GM18951 (cell line): ENCODE results near the gene TMC8.

Experiments used
- POLR2A ChIP-seq: IDR thresholded peaks from 4 replicates; pipeline ENCODE4 v1.6.1; 2011; ENCODE audit warnings: mild to moderate bottlenecking; ENCODE audit not compliant: insufficient read length, insufficient read depth; ENCODE audit errors: extremely low read depth
- in situ Hi-C: fragments of 300-500 bp; cut with MboI; formaldehyde crosslinking; loops from one replicate; pipeline ENCODE4 v1.12.0; 2022; ENCODE audit warnings: low sequenced_read_pairs, mixed read lengths, inconsistent platforms; ENCODE audit not compliant: unreplicated experiment

Gene TMC8

DNA sequence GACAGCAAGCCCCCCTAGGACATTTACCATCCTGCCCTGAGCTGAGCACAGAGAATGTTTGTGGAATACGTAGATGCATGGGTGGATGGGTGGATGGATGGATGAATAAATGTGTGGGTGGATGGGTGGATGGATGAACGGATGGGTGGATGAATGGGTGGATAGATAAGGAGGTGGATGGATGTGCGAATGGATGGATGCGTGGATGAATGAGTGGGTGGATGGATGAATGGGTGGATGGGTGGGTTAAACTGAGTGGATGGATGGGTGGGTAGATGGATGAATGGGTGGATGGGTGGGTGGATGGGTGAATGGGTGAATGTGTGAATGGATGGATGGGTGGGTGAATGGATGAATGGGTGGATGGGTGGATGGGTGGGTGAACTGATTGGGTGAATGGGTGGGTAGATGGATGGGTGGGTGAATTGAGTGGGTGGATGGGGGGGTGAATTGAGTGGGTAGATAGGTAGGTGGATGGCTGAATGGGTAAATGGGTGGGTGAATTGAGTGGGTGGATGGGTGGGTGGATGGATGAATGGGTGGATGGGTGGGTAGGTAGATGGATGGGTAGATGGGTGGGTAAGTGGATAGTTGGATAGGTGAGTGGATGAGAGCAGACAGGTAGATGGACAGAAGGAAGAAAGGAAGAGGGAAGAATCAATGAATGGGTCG is 7.2 kb upstream of the TMC8 start:
- in situ Hi-C loops = no loop called here
- TF ChIP-seq POLR2A = no peak

DNA sequence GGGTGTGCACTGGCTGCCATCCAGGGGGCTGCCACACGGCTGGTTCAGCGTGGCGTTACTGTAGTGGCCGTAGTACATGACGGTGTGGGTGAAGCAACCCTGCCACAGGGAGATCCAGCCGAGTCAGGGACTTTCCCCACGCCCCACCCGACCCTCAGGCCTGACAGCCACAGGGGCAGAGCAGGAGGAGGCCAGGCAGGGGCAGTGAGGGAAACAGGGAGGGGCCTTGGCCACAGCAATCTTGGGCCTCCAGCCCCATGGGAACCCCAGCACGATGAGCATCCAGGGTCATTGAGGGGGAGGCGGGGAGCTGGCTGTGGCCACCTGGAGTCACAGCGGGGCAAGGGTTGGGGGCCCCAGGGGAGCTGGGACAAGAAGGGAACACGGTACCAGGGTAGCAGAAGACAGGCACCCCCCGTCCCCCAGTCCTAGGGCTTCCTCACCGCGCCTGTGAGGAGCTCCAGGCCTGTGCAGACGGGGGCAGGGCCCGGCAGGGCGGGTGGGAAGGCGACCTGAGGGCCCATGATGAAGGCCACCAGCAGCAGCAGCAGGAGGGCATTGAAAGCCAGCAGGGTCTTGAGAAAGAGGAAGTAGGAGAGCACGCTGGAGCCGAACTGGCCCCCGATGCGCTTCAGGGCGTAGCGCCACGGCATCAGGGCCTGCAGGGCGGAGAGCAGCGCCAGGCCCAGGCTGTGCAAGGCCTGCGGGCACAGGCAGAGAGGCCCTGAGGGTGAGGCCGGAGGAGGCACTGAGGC is 6.3 kb upstream of the TMC8 start:
- in situ Hi-C loops = no loop called here
- peak; percentile 31 for TF ChIP-seq POLR2A

DNA sequence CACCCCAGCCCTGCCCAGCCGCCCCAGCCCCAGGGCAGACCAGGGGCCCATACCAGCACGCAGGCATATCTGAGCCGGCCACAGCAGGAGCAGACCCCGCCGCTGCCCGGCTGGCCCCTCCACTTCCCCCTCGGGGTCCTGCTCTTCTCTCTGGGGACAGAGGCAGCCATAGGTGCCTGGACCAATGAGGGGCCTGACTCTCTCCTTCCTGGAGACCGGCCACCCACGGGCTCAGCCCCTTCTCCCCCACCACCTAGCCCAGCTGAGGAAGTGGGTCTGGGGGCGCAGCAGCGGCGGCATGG is 5.8 kb upstream of the TMC8 start:
- in situ Hi-C loops = no loop called here

DNA sequence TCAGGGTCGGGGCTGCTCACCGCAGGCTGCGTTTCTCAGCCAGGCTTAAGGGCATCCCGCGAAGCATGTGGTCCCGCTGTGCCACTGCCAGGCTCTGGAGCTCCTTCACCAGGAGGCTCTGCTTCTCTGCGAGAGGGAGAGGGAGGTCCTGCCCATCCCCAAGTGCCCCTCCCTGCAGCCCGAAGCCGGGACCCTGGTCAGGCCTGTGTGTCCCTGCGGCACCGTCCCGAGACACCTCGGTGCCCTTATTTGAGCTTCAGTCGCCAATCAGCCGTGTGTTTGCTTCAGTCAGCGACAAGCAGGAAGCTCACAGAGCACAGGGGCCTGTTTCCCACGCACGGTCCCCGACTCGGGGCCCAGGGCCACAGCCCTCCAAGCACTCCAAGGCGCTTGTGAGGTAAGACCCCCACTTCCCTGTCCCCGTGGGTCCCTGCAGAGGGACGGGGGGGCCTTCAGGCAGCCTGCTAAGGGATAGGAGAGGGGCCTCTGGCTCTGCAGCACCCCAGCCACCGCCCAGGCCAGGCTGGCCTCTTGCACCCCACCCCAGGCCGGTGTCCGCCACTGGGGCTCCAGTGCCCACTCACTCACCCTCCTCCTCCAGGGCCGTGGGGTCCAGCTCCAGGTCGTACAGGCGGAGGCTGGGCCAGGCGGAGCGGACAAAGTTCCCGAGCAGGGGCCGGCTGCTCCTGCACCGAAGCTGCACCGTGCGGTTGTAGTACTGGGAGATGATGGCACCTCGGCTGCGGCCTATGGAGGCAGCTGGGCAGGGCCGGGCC is 5.2 kb upstream of the TMC8 start:
- in situ Hi-C loops = no loop called here
- TF ChIP-seq POLR2A = no peak

More for the DNA sequence above, 5.8 kb upstream of the TMC8 start:
- no peak for TF ChIP-seq POLR2A

DNA sequence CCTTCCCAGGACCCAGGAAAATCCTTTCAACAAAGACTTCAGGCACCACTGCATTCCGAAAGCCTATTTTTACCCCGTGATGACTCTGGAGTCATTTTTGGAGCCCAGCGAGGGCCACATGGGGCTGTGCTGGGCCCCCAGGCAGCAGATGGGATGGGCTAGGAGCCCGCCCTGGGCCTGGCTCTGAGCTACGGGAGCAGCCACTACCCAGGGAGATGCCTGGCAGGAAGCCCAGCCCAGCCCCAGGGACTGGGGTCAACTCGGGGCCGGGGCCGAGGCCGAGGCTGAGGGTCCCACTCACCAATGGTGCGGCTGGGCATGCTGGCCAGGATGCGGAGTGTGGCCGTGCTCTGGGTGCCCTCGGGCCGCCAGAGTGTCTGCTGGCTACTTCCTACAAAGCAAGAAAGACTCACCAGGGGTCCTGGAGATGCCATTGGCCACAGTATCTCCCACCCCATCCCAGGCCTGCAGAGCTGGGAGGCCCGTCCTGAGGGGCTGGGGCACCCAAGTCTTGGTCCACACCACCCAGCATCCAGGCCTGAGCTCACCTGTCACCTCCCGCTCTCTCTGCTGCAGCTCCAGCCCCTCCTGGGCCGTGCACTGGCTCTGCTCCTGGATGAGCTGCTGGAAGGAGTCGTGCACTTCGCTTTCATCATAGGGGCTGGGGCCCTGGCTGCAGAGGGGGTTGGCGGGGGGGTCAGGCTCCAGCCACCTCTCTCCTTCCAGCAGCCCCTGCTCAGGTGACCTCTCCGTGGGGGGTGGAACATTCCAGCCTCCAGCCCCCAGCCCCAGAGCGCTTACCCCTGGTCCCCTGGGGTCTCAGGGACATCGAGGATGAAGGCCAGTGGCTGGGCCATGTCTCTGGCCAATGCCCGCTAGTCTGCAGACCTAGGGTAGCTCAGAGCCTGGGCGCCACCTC is 4.3 kb upstream of the TMC8 start:
- in situ Hi-C loops = no loop called here
- TF ChIP-seq POLR2A = peak; percentile 18

DNA sequence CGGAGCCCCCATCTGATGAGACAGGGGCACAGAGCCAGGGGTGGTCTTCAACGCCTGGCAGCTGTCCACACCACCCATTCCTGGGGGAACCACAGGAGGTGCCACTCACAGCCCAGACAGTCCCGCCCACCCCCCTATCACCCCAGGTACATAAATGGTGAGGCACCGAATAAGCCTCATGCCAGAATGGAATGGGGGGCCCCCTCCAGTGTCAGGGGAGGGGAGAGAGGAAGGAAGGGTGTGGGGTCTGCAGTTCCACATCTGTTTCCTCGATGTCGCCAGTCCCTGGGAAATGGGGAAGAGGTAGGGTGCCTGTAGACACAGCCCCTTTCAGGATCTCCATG is 3.7 kb upstream of the TMC8 start:
- TF ChIP-seq POLR2A = no peak
- in situ Hi-C loops = no loop called here

DNA sequence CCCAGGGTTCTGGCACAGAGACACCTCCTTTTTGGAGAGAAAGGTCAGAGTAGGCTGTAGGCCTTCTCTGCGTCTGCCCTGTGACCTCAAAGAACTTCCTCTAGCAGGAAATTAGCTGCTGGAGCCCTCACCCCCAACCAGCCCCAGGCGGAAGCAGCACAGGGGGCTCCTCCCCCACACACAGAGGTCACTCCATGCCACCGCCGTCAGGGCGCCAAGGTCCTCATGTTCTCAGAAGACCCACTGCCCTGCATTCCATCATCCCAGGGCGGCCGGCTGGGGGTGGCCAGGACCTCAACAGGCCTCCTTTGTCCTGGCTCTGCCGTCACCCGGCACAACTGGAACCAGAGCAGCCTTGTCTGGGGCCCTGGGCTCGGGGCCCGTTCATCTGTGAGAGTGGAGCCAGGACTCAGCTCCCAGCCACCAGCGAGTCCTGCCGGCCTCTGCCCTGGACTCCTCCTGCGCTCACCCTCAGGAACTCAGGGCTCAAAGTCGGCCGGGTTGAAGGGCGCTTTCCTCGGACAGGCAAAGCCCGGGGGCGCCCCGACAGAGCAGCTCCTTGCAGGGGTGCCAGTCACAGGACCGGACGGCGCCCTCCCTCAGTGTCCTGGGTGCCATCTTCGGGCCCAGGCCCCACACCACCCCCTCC is 3.2 kb upstream of the TMC8 start:
- TF ChIP-seq POLR2A = peak; percentile 79
- in situ Hi-C loops = no loop called here

DNA sequence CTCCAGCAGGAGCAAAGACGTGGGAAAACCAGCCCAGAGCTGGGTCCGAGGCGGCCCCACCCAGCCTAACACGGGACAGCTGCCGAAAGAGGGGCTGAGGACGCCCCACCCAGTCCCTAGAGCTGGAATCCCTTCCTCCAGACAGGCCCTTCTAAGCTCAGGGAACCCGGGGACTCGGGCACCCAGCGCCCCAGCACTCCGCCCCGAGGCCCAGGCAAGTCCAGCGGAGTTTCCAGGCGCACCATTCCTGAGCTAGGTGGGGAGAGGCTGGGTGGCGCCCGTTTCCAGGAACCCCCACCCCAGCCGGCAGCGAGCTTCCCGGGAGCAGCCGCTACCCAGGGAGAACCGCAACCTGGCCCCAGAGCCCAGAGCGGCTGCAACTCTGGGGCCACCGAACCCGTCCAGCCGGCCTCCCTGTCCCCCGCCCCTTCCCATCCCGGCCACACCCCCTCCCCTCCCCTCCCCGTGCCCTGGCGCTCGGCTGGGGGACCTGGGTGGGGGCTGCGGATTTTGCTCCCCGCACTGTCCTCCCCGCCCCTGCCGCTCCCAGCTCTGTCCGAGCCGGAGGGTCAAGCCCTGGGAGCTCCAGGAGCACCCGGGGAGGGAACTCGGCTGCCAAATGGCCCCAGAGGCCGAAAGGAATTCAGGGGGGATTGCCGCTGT is 2.6 kb upstream of the TMC8 start:
- no peak for TF ChIP-seq POLR2A
- in situ Hi-C loops = no loop called here

DNA sequence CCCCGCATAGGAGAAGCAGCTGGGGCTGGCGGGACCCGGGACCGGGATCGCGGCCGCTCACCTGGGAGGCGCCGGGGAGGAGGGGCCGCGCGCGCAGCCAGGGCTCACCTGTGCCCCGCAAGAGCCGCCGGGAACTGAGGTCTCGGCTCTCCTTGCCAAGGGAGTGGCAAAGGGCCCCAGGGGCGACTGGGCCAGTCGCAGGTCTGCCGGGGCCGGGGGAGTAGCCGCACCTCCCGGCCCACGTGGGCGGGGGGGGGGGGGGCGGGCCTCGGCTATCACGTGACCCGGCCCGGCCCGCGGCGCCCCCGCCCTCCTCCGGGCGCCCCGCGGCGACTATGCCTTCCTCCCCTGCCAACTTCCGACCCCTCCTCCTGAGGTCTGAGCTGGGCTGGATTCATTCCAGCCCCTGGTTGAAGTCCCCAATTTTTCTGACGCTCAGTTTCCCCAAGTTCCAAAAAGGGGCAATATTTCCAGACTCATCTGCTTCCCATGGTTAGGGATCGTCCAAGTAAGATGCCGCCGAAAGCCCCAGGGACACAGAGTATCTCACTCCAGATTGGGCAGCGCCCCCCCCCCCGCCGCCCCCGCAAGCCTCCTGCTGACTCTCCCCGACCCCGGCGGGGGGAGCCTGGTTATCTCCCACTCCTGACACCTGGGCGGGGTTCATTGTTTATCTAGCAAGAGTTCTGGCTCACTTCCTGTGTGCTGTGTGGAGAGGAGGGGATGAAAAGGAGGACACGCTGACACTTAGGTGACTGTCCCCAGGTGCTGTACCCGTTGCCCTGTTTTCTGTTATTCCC is 1.8 kb upstream of the TMC8 start, which contains the start of gene TMC6:
Gene TMC6 (minus strand): TSS at position 205 of the 800 bp plus-strand sequence. CDS start 1,923 bp downstream, outside the sequence.
- peak; percentile 84 for TF ChIP-seq POLR2A
- in situ Hi-C loops = no loop called here

DNA sequence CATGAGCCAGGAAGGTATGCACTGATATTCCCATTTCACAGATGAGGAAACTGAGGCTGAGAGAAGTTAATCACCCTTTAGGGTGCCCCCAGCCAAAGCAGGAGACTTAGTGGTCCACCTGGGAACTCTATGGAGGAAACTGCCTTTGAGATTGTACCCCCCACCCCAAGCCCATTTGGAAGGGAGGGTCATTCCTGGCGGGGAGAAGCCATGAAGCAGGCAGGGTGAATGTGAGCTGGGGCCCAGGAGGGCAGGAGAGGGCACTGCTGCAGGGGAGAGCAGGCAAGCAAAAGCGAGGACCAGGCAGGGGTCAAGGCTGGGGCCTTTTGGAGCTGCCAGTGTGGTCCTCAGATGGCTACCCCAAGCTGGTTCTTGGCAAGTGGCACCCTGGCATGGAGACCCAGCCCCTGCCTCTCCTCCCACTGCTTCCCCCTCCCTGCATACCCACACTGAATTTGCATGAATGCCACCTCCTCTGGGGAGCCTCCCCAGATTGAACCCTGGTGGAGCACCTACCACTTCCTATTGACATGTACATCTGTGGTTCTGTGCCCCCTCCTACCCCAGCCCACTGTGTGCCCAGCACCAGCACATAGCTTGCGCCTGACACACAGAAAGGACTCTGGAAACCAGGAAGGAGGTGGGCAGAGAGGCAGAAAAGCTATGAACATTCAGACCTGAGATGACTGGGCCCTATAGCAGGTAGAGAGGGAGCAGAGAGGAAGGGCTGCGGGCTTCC is 1.1 kb upstream of the TMC8 start:
- no peak for TF ChIP-seq POLR2A
- in situ Hi-C loops = no loop called here

DNA sequence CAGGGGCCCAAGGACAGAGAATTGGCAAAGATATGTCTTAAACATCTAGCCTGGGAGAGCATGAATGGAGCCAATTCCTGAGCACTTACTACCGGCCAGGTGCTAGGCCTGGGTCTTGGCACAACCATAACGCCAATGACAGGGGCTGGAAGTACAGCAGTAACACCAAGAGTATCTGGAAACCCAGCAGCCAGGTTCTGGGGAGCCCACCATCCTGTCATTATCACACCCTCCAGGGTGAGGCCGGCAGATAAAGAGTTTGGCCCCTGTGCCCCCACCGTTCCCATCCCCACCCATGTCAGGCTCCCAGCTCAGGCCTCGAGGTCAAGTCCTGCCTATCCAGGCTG is 508 bp upstream of the TMC8 start:
- in situ Hi-C loops = no loop called here
- no peak for TF ChIP-seq POLR2A
